HepG2 (cell line): Measurements from ENCODE around the gene SHLD1. TPM values are rescaled to one million over a fixed set of nuclear protein-coding genes. Genes with fewer than 3 reads are reported as not detected.

Experiments
- ATAC-seq: fragments of 200-7000 bp; cut with Tn5 transposase; 3 replicates; pipeline ENCODE4 v1.9.1; 2020; ENCODE audit warnings: mild to moderate bottlenecking, moderate library complexity
- BruUV-seq: library from RNA; stranded (reverse); fragments of 400-500 nt; replicated peaks from 2 replicates; lab custom pipeline; 2021; lab: Mats Ljungman, UMichigan
- CTCF ChIA-PET: fragments of 300-600 bp; formaldehyde crosslinking; extraction: SDS; loops from one replicate; lab custom pipeline; 2021; ENCODE audit warnings: low total read pairs, inconsistent platforms, low intra/inter-chr PET ratio; lab: Yijun Ruan, JAX
- POLR2A ChIA-PET: fragments of 350-600 bp; sonication (Branson Sonifier 250); formaldehyde crosslinking; loops from one replicate; lab custom pipeline; 2020; ENCODE audit warnings: antibody characterized with exemption, inconsistent platforms; lab: Yijun Ruan, JAX
- DNase-seq: peaks from one replicate; pipeline ENCODE4 v3.0.0-alpha.2; 2015; ENCODE audit warnings: low spot score
- FAIRE-seq: peaks from 3 replicates; lab custom pipeline; 2011; peaks lifted over from hg19 to GRCh38; lab: Jason Lieb, UNC
- H2AFZ ChIP-seq: one replicate; pipeline ENCODE4 v1.6.1; 2011; ENCODE audit warnings: low read length, inconsistent platforms
- H3K27ac ChIP-seq: fragments of 300-600 bp; 3 replicates; pipeline ENCODE4 v1.8.0; 2011; ENCODE audit warnings: mixed run types, mild to moderate bottlenecking, mixed read lengths, low read length, inconsistent platforms; ENCODE audit not compliant: insufficient read depth; ENCODE audit errors: extremely low read length
- H3K27me3 ChIP-seq, 2 experiments: fragments of 200-600 bp in 1 of 2; 2 replicates in 1 of 2; 3 replicates in 1 of 2; pipeline versions ENCODE4 v1.6.0 to v1.8.0; 2011; ENCODE audit warnings: low read length in 2 of 2, mild to moderate bottlenecking in 2 of 2, moderate library complexity in 2 of 2, inconsistent platforms in 1 of 2; ENCODE audit not compliant: insufficient read depth in 2 of 2, control insufficient read depth in 1 of 2
- H3K36me3 ChIP-seq, 2 experiments: fragments of 200-600 bp in 1 of 2; replicated peaks in 1 of 2; 2 replicates in 1 of 2; 3 replicates in 1 of 2; pipeline versions ENCODE4 v1.5.1 to v1.8.0; 2011; ENCODE audit warnings: low read length in 2 of 2, inconsistent platforms in 1 of 2; ENCODE audit not compliant: insufficient read depth in 2 of 2, control insufficient read depth in 1 of 2
- H3K4me1 ChIP-seq: 2 replicates; pipeline ENCODE4 v1.5.1; 2012; ENCODE audit warnings: low read length, inconsistent platforms; ENCODE audit not compliant: insufficient read depth
- H3K4me2 ChIP-seq: 2 replicates; pipeline ENCODE4 v1.6.0; 2011; ENCODE audit warnings: low read depth, low read length, inconsistent platforms
- H3K4me3 ChIP-seq, 3 experiments: fragments of 200-600 bp in 1 of 3; sonication (generic), shearing (Covaris generic) in 1 of 3; replicated peaks in 1 of 3; 2 replicates each; pipeline ENCODE4 v1.5.1; 2011 to 2016; ENCODE audit warnings: low read length in 3 of 3, inconsistent platforms in 2 of 3, low read depth in 2 of 3, mild to moderate bottlenecking in 2 of 3, control low read depth in 1 of 3, mixed read lengths in 1 of 3; ENCODE audit not compliant: insufficient read depth in 1 of 3
- H3K79me2 ChIP-seq: one replicate; pipeline ENCODE4 v1.6.1; 2011; ENCODE audit warnings: low read length, inconsistent platforms; ENCODE audit not compliant: insufficient read depth
- H3K9ac ChIP-seq: 2 replicates; pipeline ENCODE4 v1.6.0; 2011; ENCODE audit warnings: mild to moderate bottlenecking, low read depth, low read length, inconsistent platforms; ENCODE audit not compliant: insufficient read depth
- H3K9me3 ChIP-seq: 2 replicates; pipeline ENCODE4 v1.5.1; 2012; ENCODE audit warnings: mild to moderate bottlenecking, low read length
- H4K20me1 ChIP-seq: 2 replicates; pipeline ENCODE4 v1.6.0; 2011; ENCODE audit warnings: inconsistent platforms, mild to moderate bottlenecking, low read length, moderate library complexity; ENCODE audit not compliant: insufficient read depth
- MEIS2 ChIP-seq: sonication (generic); formaldehyde crosslinking; IDR thresholded peaks from 2 replicates; pipeline ENCODE4 v1.9.0; 2021; ENCODE audit warnings: mild to moderate bottlenecking, missing genetic modification reagents
- ZMYM3 ChIP-seq: sonication (generic); formaldehyde crosslinking; IDR thresholded peaks from 2 replicates; pipeline ENCODE4 v1.5.1; 2020; ENCODE audit warnings: mild to moderate bottlenecking, missing genetic modification reagents
- ZNF549 ChIP-seq: sonication (generic); formaldehyde crosslinking; IDR thresholded peaks from 2 replicates; pipeline ENCODE4 v1.5.0; 2020; ENCODE audit warnings: missing genetic modification reagents
- ZNF567 ChIP-seq: sonication (generic); formaldehyde crosslinking; IDR thresholded peaks from 2 replicates; pipeline ENCODE4 v1.8.1; 2023; ENCODE audit warnings: mild to moderate bottlenecking, missing genetic modification reagents, borderline replicate concordance
- ZNF777 ChIP-seq: sonication (generic); formaldehyde crosslinking; IDR thresholded peaks from 2 replicates; pipeline ENCODE4 v1.4.0; 2020; ENCODE audit warnings: missing genetic modification reagents
- ZNF839 ChIP-seq: sonication (generic); formaldehyde crosslinking; IDR thresholded peaks from 2 replicates; pipeline ENCODE4 v1.4.0; 2020; ENCODE audit warnings: missing genetic modification reagents, mild to moderate bottlenecking, borderline replicate concordance
- WGBS: methylation state at CpG from one replicate; pipeline ENCODE4 v1.1.6; 2017; ENCODE audit warnings: low lambda C conversion rate; 5-methylcytosine and 5-hydroxymethylcytosine counted together
- in situ Hi-C: cut with HindIII; loops from 2 replicates; pipeline ENCODE4 v1.10.0; 2017; ENCODE audit warnings: low pct_unique_long_range_greater_than_20kb; ENCODE audit not compliant: extremely low pct_ligation_motif_present
- intact Hi-C: fragments of 100-400 bp; cut with micrococcal nuclease; formaldehyde crosslinking; loops from one replicate; pipeline ENCODE4 v1.10.0; 2022; ENCODE audit not compliant: unreplicated experiment
- polyA plus RNA-seq, 8 experiments: library from polyadenylated mRNA; depleted of rRNA in 3 of 8; stranded (reverse) in 7 of 8; unstranded in 1 of 8; fragments of >200 nt; fragmentation: Illumina TruSeq in 4 of 8; extraction: Trizol in 4 of 8; gene quantifications; 2 replicates each; pipeline versions ENCODE4 v1.2.1 to v1.2.3, GENCODE V29; 2011 to 2016; ENCODE audit warnings: low read depth in 4 of 8, missing spikeins in 1 of 8, mixed read lengths in 1 of 8; ENCODE audit not compliant: insufficient read depth in 1 of 8
- total RNA-seq, 5 experiments: library from RNA; depleted of rRNA; stranded (reverse); fragments of >200 nt; fragmentation: Illumina TruSeq; extraction: Trizol; gene quantifications; 2 replicates each; pipeline ENCODE4 v1.2.3, GENCODE V29; 2016; ENCODE audit warnings: low read depth in 1 of 5
- TF ChIP-seq, protein P1 (sequence below): sonication (generic); formaldehyde crosslinking; conservative IDR thresholded peaks from 2 replicates; pipeline ENCODE4 v1.4.0; 2020; ENCODE audit warnings: missing genetic modification reagents
- TF ChIP-seq, protein P2 (sequence below): sonication (generic); formaldehyde crosslinking; IDR thresholded peaks from 2 replicates; pipeline ENCODE4 v1.5.0; 2020; ENCODE audit warnings: mild to moderate bottlenecking, missing genetic modification reagents, borderline replicate concordance
- TF ChIP-seq, protein P3 (sequence below): IDR thresholded peaks from 2 replicates; pipeline ENCODE4 v1.6.1; 2018; ENCODE audit warnings: missing genetic modification reagents, mild to moderate bottlenecking, missing compliant biosample characterization
- TF ChIP-seq, protein P4 (sequence below): sonication (generic); formaldehyde crosslinking; IDR thresholded peaks from 2 replicates; pipeline ENCODE4 v1.5.0; 2020; ENCODE audit warnings: missing genetic modification reagents

The SHLD1 gene
- total and polyA plus RNA-seq, 2 of the 13 experiments (the other 11 are each of a cell fraction or from before 2014, with no cell fraction given), result 8.9 to 10.0 TPM

DNA sequence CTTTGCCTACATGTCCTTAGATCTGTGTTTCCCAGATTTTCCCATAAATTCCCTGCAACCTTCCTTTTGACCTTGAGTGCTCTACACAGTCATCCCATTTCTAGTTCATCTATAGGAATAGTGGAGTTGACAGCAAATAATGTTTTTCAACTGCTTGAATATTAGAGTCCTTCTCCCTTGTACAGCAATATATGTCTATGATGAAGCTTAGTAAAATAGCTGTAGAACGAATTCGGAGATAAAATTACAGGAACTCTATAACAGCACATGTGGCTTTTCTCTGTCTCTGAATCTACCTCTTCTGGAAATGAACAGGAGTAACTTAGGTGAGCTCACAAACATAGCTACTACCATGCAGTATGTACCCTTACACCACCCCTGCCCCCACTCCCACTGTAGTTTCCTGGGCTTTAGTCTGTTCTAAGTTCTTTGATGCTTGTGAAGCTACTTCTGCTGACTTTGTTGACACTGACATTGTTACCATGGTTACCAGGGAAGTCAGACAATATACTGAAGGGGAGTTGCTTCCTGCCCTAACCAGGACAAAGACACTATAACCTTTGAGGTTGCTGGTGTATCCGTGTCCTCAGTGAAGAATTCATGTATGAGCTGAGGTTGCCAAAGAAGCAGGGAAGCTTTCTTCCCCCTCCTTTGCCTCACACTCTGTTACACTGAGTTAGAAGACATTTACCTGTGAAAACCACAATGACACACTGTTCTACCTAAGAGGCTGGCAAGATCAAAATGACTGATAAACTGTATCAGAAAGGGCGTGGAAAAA, 35.8 kb upstream of the SHLD1 start:
- Histone ChIP-seq H3K79me2 (no peaks in the 10 kb centered on the region), H3K9ac (peak overlapping the region; percentile 59), H3K4me3 (peak overlapping the region in 1 of 3 experiments; percentile 14; a peak in 1 of 6 replicates), H3K9me3 (no peaks in the 10 kb centered on the region), H2AFZ (no peak overlapping the region), H3K27me3 (no peaks in the 10 kb centered on the region), H3K4me2 (peak overlapping the region; percentile 61), H3K27ac (peak overlapping the region; percentile 73), H3K4me1 (peaks cover 40% of the 10 kb centered on the region), H3K36me3 (no peaks in the 10 kb centered on the region), H4K20me1 (no peaks in the 10 kb centered on the region)
- FAIRE-seq (peak; percentile 95), ATAC-seq (peak; percentile 97), DNase-seq (peak; percentile 100)
- CTCF ChIA-PET, result no interaction called here
- intact Hi-C loops (loop anchor here (1.0 to 10.0 kb wide), 2 partner anchors 10 to 60 kb away; no protein-coding TSS in a partner anchor), in situ Hi-C loops (no loop called here)
- 34% methylated on average over 4 of the region's 4 CpGs for WGBS
- POLR2A ChIA-PET, result no interaction called here
- BruUV-seq, result no TSS peak
- TF ChIP-seq, protein P1, sequence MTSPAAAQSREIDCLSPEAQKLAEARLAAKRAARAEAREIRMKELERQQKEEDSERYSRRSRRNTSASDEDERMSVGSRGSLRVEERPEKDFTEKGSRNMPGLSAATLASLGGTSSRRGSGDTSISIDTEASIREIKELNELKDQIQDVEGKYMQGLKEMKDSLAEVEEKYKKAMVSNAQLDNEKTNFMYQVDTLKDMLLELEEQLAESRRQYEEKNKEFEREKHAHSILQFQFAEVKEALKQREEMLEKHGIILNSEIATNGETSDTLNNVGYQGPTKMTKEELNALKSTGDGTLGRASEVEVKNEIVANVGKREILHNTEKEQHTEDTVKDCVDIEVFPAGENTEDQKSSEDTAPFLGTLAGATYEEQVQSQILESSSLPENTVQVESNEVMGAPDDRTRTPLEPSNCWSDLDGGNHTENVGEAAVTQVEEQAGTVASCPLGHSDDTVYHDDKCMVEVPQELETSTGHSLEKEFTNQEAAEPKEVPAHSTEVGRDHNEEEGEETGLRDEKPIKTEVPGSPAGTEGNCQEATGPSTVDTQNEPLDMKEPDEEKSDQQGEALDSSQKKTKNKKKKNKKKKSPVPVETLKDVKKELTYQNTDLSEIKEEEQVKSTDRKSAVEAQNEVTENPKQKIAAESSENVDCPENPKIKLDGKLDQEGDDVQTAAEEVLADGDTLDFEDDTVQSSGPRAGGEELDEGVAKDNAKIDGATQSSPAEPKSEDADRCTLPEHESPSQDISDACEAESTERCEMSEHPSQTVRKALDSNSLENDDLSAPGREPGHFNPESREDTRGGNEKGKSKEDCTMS (CRISPR knock-in tag), result no peak
- TF ChIP-seq MEIS2, result no peak
- no peak for TF ChIP-seq ZNF549 (CRISPR knock-in tag)
- TF ChIP-seq, protein P2, sequence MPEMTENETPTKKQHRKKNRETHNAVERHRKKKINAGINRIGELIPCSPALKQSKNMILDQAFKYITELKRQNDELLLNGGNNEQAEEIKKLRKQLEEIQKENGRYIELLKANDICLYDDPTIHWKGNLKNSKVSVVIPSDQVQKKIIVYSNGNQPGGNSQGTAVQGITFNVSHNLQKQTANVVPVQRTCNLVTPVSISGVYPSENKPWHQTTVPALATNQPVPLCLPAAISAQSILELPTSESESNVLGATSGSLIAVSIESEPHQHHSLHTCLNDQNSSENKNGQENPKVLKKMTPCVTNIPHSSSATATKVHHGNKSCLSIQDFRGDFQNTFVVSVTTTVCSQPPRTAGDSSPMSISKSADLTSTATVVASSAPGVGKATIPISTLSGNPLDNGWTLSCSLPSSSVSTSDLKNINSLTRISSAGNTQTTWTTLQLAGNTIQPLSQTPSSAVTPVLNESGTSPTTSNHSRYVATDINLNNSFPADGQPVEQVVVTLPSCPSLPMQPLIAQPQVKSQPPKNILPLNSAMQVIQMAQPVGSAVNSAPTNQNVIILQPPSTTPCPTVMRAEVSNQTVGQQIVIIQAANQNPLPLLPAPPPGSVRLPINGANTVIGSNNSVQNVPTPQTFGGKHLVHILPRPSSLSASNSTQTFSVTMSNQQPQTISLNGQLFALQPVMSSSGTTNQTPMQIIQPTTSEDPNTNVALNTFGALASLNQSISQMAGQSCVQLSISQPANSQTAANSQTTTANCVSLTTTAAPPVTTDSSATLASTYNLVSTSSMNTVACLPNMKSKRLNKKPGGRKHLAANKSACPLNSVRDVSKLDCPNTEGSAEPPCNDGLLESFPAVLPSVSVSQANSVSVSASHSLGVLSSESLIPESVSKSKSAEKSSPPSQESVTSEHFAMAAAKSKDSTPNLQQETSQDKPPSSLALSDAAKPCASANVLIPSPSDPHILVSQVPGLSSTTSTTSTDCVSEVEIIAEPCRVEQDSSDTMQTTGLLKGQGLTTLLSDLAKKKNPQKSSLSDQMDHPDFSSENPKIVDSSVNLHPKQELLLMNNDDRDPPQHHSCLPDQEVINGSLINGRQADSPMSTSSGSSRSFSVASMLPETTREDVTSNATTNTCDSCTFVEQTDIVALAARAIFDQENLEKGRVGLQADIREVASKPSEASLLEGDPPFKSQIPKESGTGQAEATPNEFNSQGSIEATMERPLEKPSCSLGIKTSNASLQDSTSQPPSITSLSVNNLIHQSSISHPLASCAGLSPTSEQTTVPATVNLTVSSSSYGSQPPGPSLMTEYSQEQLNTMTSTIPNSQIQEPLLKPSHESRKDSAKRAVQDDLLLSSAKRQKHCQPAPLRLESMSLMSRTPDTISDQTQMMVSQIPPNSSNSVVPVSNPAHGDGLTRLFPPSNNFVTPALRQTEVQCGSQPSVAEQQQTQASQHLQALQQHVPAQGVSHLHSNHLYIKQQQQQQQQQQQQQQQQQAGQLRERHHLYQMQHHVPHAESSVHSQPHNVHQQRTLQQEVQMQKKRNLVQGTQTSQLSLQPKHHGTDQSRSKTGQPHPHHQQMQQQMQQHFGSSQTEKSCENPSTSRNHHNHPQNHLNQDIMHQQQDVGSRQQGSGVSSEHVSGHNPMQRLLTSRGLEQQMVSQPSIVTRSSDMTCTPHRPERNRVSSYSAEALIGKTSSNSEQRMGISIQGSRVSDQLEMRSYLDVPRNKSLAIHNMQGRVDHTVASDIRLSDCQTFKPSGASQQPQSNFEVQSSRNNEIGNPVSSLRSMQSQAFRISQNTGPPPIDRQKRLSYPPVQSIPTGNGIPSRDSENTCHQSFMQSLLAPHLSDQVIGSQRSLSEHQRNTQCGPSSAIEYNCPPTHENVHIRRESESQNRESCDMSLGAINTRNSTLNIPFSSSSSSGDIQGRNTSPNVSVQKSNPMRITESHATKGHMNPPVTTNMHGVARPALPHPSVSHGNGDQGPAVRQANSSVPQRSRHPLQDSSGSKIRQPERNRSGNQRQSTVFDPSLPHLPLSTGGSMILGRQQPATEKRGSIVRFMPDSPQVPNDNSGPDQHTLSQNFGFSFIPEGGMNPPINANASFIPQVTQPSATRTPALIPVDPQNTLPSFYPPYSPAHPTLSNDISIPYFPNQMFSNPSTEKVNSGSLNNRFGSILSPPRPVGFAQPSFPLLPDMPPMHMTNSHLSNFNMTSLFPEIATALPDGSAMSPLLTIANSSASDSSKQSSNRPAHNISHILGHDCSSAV (CRISPR knock-in tag), result no peak
- no peak for TF ChIP-seq ZNF777 (CRISPR knock-in tag)
- no peak; the same call in 1 of the 2 replicates for TF ChIP-seq ZMYM3 (CRISPR knock-in tag)
- TF ChIP-seq, protein P3, sequence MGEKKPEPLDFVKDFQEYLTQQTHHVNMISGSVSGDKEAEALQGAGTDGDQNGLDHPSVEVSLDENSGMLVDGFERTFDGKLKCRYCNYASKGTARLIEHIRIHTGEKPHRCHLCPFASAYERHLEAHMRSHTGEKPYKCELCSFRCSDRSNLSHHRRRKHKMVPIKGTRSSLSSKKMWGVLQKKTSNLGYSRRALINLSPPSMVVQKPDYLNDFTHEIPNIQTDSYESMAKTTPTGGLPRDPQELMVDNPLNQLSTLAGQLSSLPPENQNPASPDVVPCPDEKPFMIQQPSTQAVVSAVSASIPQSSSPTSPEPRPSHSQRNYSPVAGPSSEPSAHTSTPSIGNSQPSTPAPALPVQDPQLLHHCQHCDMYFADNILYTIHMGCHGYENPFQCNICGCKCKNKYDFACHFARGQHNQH, result peak; percentile 100
- no peak for TF ChIP-seq ZNF567 (CRISPR knock-in tag)
- no peak for TF ChIP-seq ZNF839 (CRISPR knock-in tag)
- TF ChIP-seq, protein P4, sequence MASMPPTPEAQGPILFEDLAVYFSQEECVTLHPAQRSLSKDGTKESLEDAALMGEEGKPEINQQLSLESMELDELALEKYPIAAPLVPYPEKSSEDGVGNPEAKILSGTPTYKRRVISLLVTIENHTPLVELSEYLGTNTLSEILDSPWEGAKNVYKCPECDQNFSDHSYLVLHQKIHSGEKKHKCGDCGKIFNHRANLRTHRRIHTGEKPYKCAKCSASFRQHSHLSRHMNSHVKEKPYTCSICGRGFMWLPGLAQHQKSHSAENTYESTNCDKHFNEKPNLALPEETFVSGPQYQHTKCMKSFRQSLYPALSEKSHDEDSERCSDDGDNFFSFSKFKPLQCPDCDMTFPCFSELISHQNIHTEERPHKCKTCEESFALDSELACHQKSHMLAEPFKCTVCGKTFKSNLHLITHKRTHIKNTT (CRISPR knock-in tag), result no peak
